ENCODE results near the gene SCNN1A.

- no peak for TF ChIP-seq CTCF (IDR thresholded peaks at IDR 0.05)
- no peak for TF ChIP-seq POLR2A (IDR thresholded peaks at IDR 0.05)
Observed at GRCh38 chr12:6382371-6382770, 7.0 kb upstream of the SCNN1A start.

All from adrenal gland (tissue), 5 donors.